Measurements from ENCODE around the gene CEND1. TPM values are rescaled to one million over a fixed set of nuclear protein-coding genes. Genes with fewer than 3 reads are reported as not detected.

Gene CEND1
- total RNA-seq, 1 donor from 2014 or later = not detected

GRCh38 chr11:749731-750130, 40.2 kb downstream of the CEND1 start:
- TF ChIP-seq, protein P1, sequence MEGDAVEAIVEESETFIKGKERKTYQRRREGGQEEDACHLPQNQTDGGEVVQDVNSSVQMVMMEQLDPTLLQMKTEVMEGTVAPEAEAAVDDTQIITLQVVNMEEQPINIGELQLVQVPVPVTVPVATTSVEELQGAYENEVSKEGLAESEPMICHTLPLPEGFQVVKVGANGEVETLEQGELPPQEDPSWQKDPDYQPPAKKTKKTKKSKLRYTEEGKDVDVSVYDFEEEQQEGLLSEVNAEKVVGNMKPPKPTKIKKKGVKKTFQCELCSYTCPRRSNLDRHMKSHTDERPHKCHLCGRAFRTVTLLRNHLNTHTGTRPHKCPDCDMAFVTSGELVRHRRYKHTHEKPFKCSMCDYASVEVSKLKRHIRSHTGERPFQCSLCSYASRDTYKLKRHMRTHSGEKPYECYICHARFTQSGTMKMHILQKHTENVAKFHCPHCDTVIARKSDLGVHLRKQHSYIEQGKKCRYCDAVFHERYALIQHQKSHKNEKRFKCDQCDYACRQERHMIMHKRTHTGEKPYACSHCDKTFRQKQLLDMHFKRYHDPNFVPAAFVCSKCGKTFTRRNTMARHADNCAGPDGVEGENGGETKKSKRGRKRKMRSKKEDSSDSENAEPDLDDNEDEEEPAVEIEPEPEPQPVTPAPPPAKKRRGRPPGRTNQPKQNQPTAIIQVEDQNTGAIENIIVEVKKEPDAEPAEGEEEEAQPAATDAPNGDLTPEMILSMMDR (IDR thresholded peaks at IDR 0.05; ENCODE audit: unreplicated experiment) = no peak
- Mint-ChIP-seq H3K4me3 (ENCODE audit: unreplicated experiment) (no peak overlapping the region), H3K36me3 (ENCODE audit: low read depth, unreplicated experiment) (no peaks in the 10 kb centered on the region), H3K27me3 (ENCODE audit: unreplicated experiment) (peaks cover 4% of the 10 kb centered on the region), H3K9me3 (ENCODE audit: unreplicated experiment) (no peaks in the 10 kb centered on the region), H3K4me1 (ENCODE audit: unreplicated experiment) (peaks cover 5% of the 10 kb centered on the region), H3K27ac (ENCODE audit: unreplicated experiment) (no peak overlapping the region)
- no peak for DNase-seq (ENCODE audit: low spot score)

- H3K9me3 Mint-ChIP-seq (ENCODE audit: unreplicated experiment) = no peaks in the 10 kb centered on the region
- no peaks in the 10 kb centered on the region for H3K36me3 Mint-ChIP-seq (ENCODE audit: low read depth, unreplicated experiment)
- H3K27me3 Mint-ChIP-seq (ENCODE audit: unreplicated experiment) = peaks cover 4% of the 10 kb centered on the region
- H3K4me1 Mint-ChIP-seq (ENCODE audit: unreplicated experiment) = peaks cover 5% of the 10 kb centered on the region
- TF ChIP-seq, protein P1 (IDR thresholded peaks at IDR 0.05; ENCODE audit: unreplicated experiment) = no peak
- H3K4me3 Mint-ChIP-seq (ENCODE audit: unreplicated experiment) = peak overlapping the region; percentile 82
- no peak overlapping the region for H3K27ac Mint-ChIP-seq (ENCODE audit: unreplicated experiment)
- no peak for DNase-seq (ENCODE audit: low spot score)
These were observed 41.9 kb downstream of the CEND1 start for GRCh38 chr11:748007-748359.

DNA sequence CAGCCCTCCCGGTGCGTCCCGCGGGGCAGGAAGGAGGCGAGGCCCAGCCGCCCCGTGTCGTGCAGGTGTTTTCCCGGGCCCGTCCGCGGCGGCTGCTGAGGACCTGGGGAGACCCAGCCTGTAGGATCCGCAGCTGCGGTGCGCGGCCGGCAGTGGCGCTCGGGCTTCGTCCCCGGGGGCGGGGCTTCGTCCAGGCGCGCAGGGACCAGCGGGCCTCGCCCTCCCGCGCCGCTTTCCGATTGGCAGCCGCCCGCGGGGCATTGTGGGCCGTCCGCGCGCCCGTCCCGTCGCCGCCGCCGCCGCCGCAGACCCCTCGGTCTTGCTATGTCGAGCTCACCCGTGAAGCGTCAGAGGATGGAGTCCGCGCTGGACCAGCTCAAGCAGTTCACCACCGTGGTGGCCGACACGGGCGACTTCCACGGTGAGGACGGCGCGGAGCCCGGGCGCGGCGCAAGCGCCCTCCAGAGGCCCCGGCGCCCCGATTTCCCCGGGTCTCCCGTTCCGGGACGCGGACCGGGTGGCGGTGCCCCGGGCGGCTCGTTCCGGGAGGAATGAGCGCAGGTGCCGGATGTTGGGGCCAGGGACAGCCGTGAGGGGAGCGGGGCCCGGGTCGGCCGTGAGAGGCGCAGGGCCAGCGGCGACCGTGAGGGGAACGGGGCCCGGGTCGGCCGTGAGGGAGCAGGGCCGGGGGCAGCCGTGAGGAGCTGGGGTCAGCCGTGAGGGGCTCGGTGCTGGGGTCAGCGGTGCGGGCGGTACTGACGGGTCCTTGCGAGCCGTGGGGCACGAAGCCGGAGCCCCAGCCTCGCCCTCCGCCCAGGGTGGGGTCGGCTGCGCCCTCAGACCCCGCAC, 42.5 kb downstream of the CEND1 start, which contains the start of gene TALDO1:
Gene TALDO1, plus strand, starts transcription at position 307 of the 849 bp plus-strand sequence. Its CDS starts 18 bp downstream, at position 325.
- peaks cover 5% of the 10 kb centered on the region for H3K4me1 Mint-ChIP-seq (ENCODE audit: unreplicated experiment)
- TF ChIP-seq, protein P1 (IDR thresholded peaks at IDR 0.05; ENCODE audit: unreplicated experiment) = no peak
- no peaks in the 10 kb centered on the region for H3K9me3 Mint-ChIP-seq (ENCODE audit: unreplicated experiment)
- H3K36me3 Mint-ChIP-seq (ENCODE audit: low read depth, unreplicated experiment) = no peaks in the 10 kb centered on the region
- peak; percentile 94 for DNase-seq (ENCODE audit: low spot score)
- H3K4me3 Mint-ChIP-seq (ENCODE audit: unreplicated experiment) = peak within 1 kb of the TSS; percentile 89
- no peak within 1 kb of the TSS for H3K27ac Mint-ChIP-seq (ENCODE audit: unreplicated experiment)
- peaks cover 4% of the 10 kb centered on the region for H3K27me3 Mint-ChIP-seq (ENCODE audit: unreplicated experiment)

GRCh38 chr11:746289-747157, 43.4 kb downstream of the CEND1 start:
- H3K9me3 Mint-ChIP-seq (ENCODE audit: unreplicated experiment) = no peaks in the 10 kb centered on the region
- peak overlapping the region; percentile 89 for H3K4me3 Mint-ChIP-seq (ENCODE audit: unreplicated experiment)
- peaks cover 4% of the 10 kb centered on the region for H3K27me3 Mint-ChIP-seq (ENCODE audit: unreplicated experiment)
- H3K36me3 Mint-ChIP-seq (ENCODE audit: low read depth, unreplicated experiment) = no peaks in the 10 kb centered on the region
- no peak overlapping the region for H3K27ac Mint-ChIP-seq (ENCODE audit: unreplicated experiment)
- no peak for DNase-seq (ENCODE audit: low spot score)
- TF ChIP-seq, protein P1 (IDR thresholded peaks at IDR 0.05; ENCODE audit: unreplicated experiment) = no peak
- peaks cover 5% of the 10 kb centered on the region for H3K4me1 Mint-ChIP-seq (ENCODE audit: unreplicated experiment)

Measured in endothelial cell (in vitro differentiated cells).